Mesodermal cell (in vitro differentiated cells): ENCODE results near the gene DDX54.

Source experiments
- H3K27ac ChIP-seq: 2 replicates; pipeline ENCODE4 v1.7.0; 2013; ENCODE audit warnings: mild to moderate bottlenecking, low read depth, low read length, moderate library complexity; ENCODE audit not compliant: severe bottlenecking
- H3K36me3 ChIP-seq: 2 replicates; pipeline ENCODE4 v1.7.1; 2013; ENCODE audit warnings: mild to moderate bottlenecking, low read length, moderate library complexity; ENCODE audit not compliant: control insufficient read depth, insufficient read depth
- H3K4me1 ChIP-seq: one replicate; pipeline ENCODE4 v1.7.1; 2013; ENCODE audit warnings: mild to moderate bottlenecking, low read length; ENCODE audit not compliant: insufficient read depth, control insufficient read depth, poor library complexity, severe bottlenecking
- H3K4me3 ChIP-seq: 2 replicates; pipeline ENCODE4 v1.7.0; 2013; ENCODE audit warnings: low read length, control low read depth, mild to moderate bottlenecking; ENCODE audit not compliant: insufficient read depth, poor library complexity, severe bottlenecking; ENCODE audit errors: extremely low read depth
- H3K9me3 ChIP-seq: 2 replicates; pipeline ENCODE4 v1.7.1; 2013; ENCODE audit warnings: mild to moderate bottlenecking, low read length, moderate library complexity; ENCODE audit not compliant: control insufficient read depth
- WGBS, 2 experiments: methylation state at CpG; one replicate each; pipeline ENCODE4 v1.1.5; 2013; ENCODE audit warnings: missing lambda C conversion rate in 2 of 2; ENCODE audit not compliant: insufficient coverage in 2 of 2; 5-methylcytosine and 5-hydroxymethylcytosine counted together

Gene DDX54

DNA sequence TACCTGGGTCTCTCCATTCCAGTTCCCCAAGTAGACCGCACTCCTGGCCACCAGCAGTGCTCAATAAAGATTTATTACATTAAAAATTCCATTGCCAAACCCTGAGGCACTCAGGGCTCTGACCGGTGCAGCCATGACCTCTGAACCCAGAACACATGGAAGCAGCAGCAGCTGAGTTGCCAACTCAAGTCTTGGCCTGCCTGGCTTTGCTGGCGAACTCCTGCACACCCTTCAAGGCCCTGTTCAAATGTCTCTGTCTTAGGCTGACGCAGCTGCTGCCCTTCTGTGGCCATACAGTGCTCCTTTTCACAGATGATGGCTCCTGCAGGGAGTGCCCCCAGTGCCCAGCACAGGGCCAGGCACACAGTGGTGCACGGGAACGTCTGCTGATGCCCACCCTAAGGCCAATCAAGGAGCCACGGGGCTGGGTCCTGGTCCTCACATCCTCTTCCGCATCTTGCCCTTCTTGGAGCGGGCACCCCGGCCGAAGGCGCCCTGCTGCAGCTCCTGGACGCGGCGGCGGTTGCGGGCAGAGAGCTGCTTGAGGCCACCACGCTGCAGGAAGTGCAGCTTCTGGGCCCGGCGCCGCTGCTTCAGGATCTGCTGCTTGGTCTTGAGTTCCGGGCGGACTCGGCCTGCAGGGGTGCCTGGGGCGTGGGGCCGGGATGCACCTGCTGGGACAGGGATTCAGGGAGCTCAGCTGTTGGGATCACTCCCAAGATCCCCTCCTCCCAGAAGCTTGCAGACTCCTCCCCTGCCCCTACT lies 26.7 kb downstream of the DDX54 start:
- H3K9me3 ChIP-seq, result no peaks in the 10 kb centered on the region
- no peak overlapping the region for H3K4me3 ChIP-seq
- no peak overlapping the region for H3K27ac ChIP-seq
- H3K36me3 ChIP-seq, result peaks cover 49% of the 10 kb centered on the region
- H3K4me1 ChIP-seq, result peaks cover 17% of the 10 kb centered on the region
- 97 to 98% methylated on average over 13 to 26 of the region's 26 CpGs for WGBS, 2 experiments

DNA sequence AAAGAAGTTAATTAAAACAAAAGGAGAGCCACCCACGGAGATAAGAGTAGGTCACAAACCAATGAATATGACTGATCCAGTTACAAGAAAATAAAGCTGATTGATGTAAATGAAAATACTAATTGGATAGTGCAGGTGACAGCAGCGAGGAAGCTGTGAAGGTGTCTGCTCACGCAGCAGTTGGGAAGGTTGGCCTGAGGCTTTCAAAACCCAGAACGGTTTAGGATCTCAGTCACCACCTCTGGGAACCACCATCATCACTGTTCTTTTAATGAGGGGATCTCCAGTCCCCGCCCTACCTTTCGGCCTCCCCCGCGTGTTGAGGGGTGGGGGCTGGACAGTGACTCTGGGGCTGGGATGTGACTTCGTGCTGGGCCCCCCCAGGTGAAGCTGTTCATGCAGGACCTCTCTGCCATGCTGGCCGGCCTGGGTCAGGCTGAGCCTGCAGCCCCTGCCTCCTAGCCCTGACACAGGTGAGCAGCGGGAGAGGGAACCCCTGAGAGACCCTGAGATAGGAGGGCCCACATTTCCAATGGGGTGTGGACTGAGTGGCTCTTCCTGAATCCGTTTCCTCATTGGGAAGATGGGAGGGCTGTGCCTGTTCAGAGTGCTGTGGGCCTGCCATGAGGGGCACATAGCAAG lies 27.9 kb downstream of the DDX54 start:
- Histone ChIP-seq H3K27ac (no peak overlapping the region), H3K9me3 (no peaks in the 10 kb centered on the region), H3K4me3 (no peak overlapping the region), H3K4me1 (peaks cover 8% of the 10 kb centered on the region), H3K36me3 (peaks cover 40% of the 10 kb centered on the region)
- 91 to 96% methylated on average over 4 to 7 of the region's 12 CpGs for WGBS, 2 experiments

DNA sequence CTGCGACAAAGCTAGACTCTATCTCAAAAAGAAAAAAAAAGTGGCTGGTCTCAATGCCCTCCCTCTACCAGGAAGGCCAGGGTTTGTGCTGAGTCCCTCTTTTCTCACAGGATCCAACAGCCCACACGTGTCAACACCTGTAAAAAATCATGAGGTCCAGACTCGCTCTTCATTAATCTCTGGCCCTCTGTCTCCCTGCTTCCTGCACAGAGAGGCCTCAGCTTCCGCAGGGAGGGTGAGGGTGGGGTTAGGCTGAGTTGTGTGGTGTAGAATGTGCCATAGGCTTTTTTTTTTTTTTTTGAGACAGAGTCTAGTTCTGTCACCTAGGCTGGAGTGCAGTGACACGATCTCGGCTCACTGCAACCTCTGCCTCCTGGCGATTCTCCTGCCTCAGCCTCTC lies 29.6 kb downstream of the DDX54 start:
- no peak overlapping the region for H3K27ac ChIP-seq
- H3K9me3 ChIP-seq, result no peaks in the 10 kb centered on the region
- H3K4me3 ChIP-seq, result no peak overlapping the region
- 82 to 94% methylated on average over 6 to 7 of the region's 7 CpGs for WGBS, 2 experiments
- peaks cover 5% of the 10 kb centered on the region for H3K4me1 ChIP-seq
- peaks cover 32% of the 10 kb centered on the region for H3K36me3 ChIP-seq

DNA sequence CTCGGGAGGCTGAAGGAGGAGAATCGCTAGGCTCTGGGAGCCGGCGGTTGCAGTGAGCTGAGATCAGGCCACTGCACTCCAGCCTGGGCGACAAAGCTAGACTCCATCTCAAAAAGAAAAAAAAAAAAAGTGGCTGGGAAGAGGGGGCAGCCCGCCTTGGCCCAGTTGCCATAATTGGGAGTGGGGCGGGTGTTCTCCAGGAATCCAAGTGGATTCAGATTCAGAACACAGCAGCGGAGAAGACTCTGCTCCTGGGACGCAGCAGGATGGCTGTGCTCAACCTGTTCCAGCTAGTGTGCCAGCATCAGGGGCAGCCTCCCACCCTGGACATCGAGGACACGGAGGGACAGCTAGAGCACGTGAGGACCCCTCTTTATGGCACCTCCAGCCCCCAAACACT lies 30.2 kb downstream of the DDX54 start:
- no peak overlapping the region for H3K4me3 ChIP-seq
- H3K4me1 ChIP-seq, result peaks cover 5% of the 10 kb centered on the region
- 87 to 94% methylated on average over 7 to 11 of the region's 12 CpGs for WGBS, 2 experiments
- H3K36me3 ChIP-seq, result peaks cover 26% of the 10 kb centered on the region
- H3K9me3 ChIP-seq, result no peaks in the 10 kb centered on the region
- no peak overlapping the region for H3K27ac ChIP-seq

DNA sequence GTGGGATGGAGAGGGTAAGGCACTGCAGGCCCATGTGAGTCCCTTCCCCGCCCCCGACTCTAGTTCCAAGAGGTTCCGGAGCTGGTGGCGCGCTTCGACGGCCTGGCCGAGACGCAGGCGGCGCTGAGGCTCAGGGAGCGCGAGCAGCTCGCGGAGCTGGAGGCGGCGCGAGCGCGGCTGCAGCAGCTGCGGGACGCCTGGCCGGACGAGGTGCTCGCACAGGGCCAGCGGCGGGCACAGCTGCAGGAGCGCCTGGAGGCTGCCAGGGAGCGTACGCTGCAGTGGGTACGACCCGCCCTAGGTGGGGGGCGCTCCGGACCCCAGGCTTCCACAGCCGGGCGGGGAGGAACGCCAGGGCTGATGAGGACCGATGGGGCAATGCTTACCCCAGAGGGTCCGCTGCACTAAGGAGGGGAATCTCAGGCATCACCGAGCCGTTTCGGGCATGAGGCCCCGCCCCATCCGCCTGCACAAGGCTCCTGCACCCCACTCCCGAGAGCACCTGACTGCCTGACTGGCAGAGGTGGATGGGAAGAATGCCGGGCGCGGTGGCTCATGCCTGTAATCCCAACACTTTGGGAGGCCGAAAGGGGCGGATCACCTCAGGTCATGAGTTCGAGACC lies 30.8 kb downstream of the DDX54 start:
- 8 to 11% methylated on average over 51 of the region's 51 CpGs for WGBS, 2 experiments

DNA sequence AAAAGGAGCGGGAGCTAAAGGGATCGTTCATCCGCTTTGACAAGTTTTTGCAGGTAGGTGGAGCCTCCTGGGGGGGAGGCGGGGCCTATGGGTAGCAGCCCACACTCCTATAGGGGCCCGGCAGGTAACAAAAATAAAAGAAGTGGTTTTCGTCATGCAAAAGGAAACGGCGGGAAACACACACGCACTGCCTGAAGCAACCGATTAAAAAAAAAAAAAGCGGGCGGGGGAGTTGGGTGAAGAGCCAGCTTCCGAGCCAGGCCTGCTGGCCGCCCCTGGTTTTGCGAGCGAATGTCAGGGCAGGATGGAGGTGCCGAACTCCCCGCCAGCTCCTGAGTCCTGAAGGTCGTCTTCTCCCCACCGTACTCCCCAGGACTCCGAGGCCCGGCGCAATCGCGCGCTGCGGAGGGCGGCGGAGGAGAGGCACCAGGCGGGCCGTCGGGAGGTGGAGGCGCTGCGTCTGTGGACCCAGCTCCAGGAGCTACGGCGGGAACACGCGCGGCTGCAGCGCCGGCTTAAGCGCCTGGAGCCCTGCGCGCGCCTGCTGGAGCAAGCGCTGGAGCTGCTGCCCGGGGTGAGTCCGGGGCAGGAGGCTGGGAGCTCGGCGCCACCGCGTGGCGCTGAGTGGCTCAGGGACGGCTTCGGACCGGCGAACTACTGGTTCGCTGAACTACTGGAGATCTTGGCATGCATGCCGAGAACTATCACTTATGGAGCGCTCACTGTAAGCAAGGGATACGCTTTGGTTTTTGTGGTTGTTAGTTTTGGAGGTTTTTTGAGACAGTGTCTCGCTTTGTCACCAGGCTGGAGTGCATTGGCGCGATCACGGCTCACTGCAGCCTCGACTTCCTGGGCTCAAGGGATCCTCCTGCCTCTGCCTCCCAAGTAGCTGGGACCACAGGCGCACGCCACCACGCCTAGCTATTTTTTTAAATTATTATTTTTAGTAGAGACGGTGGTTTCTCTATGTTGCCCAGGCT lies 32.2 kb downstream of the DDX54 start:
- 8 to 14% methylated on average over 59 to 63 of the region's 70 CpGs for WGBS, 2 experiments
- Histone ChIP-seq H3K4me1 (peaks cover 8% of the 10 kb centered on the region), H3K27ac (no peak overlapping the region), H3K4me3 (peak overlapping the region; percentile 28), H3K9me3 (no peaks in the 10 kb centered on the region), H3K36me3 (peaks cover 7% of the 10 kb centered on the region)

More for the DNA sequence above, 30.8 kb downstream of the DDX54 start:
- Histone ChIP-seq H3K4me3 (no peak overlapping the region), H3K27ac (no peak overlapping the region), H3K36me3 (peaks cover 20% of the 10 kb centered on the region), H3K9me3 (no peaks in the 10 kb centered on the region), H3K4me1 (peaks cover 8% of the 10 kb centered on the region)

DNA sequence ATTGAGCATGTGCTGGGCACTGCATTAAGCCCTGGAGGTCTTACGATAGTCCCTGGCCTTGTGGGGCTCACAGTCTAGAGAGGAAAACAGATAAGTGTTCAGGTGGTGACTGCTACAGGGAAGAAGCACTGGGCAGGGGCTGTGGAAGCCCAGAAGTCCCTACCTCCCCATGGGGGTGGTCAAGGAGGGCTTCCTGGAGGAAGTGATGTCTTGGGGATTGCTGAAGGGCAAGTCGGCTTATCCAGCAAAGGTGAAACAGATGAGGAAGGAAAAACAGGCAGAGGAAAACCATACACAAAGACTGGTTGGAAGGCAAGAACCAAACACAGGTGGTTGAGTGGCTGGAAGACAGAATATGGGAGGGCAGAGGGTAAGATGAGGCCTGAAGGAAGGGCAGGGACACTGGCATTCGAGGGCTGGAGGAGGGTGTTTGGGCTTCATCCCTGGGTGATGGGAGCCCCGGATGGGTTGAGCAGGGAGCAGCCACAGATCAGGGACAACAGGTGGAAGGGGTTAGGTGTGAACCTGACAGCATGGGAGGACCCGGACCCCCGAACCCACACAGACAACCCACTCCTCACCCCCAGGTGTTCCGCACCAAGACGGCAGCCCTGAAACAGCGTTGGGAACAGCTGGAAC lies 33.0 kb downstream of the DDX54 start:
- peaks cover 8% of the 10 kb centered on the region for H3K4me1 ChIP-seq
- no peak overlapping the region for H3K27ac ChIP-seq
- H3K36me3 ChIP-seq, result no peaks in the 10 kb centered on the region
- no peaks in the 10 kb centered on the region for H3K9me3 ChIP-seq
- whole genome bisulfite sequencing, 2 experiments, result 50 to 52% methylated on average over 4 of the region's 9 CpGs
- no peak overlapping the region for H3K4me3 ChIP-seq

DNA sequence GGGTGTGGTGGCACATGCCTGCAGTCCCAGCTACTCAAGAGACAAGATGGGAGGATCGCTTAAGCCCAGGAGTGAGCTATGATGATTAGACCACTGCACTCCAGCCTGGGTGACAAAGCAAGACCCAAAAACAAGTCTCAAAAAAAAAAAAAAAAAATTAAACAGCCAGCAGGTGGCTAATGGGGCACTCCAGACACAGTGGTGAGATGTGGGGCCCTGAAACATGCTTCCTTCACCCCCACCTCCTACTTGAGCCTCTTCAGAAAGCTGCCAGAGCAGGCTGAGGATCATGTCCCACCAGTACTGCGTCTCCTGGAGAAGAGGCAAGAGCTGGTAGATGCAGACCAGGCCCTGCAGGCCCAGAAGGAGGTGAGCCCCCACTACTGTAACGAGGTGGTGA lies 33.6 kb downstream of the DDX54 start:
- no peak overlapping the region for H3K27ac ChIP-seq
- H3K4me3 ChIP-seq, result no peak overlapping the region
- no peaks in the 10 kb centered on the region for H3K9me3 ChIP-seq
- H3K36me3 ChIP-seq, result no peaks in the 10 kb centered on the region
- WGBS, 2 experiments, result 87 to 100% methylated on average over 1 to 2 of the region's 3 CpGs
- H3K4me1 ChIP-seq, result peaks cover 8% of the 10 kb centered on the region

DNA sequence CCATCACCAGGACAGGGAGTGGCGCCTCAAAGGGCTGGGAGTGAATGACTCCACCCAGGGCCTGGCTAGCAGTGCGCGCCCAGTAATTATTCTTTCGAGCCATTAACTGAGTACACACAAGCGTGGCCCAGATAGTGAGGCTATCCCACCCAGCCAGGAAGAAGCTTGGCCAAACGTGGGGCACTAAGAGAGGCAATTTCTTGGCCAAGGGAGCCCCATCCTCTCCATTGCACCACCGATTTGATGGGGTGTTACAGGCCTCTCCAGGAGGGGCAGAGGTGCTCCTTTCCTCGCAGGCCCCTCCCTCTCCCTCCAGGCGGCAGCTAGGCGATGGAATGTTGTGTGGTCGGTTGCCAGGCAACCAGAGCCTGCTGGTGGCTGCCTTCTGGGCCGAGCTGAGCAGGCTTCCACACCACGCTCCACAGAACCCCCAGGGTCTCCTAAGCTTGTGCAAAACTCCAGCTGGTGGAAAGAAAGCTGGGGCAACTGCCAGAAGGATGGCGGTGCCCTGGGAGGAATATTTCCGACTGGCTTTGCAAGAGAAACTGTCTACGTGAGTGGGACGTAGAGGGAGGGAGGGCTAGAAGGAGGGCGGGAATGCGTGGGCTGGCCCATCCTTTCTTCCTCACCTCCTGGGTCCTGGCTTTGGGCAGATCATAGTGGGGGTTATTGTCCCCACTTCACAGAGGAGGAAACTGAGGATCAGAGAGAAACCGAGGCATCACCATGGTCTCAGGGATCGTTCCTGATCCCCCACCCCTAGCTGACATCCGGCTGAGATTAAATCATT lies 35.7 kb downstream of the DDX54 start, which contains the start of gene CFAP73:
Gene CFAP73, plus strand, starts transcription at position 364 of the 790 bp plus-strand sequence. Its CDS starts 134 bp downstream, at position 498.
- Histone ChIP-seq H3K27ac (peak within 1 kb of the TSS; percentile 32), H3K4me1 (peaks cover 8% of the 10 kb centered on the region), H3K4me3 (no peak within 1 kb of the TSS), H3K36me3 (no peaks in the 10 kb centered on the region), H3K9me3 (no peaks in the 10 kb centered on the region)
- 49 to 58% methylated on average over 9 to 11 of the region's 22 CpGs for WGBS, 2 experiments
